Ovary (tissue), 9 donors: ENCODE results near the gene SCARF2. TPM values are rescaled to one million over a fixed set of nuclear protein-coding genes. Genes with fewer than 3 reads are reported as not detected.

ENCODE experiments used
- polyA plus RNA-seq, 2 donors: library from polyadenylated mRNA; stranded (reverse); fragments of 200-250 nt in 1 of 2; fragments of 350-450 nt in 1 of 2; fragmentation: Illumina TruSeq in 1 of 2; extraction: RNeasy Lipid Tissue Mini Kit (QIAGEN cat#74804) in 1 of 2; gene quantifications; one replicate each; pipeline ENCODE4 v1.2.3, GENCODE V29; 2013 to 2014
- small RNA-seq: library from RNA; depleted of rRNA; stranded (forward); fragments of <200 nt; gene quantifications from one replicate; pipeline ENCODE3, GENCODE V24; 2016
- total RNA-seq, 7 donors: library from RNA; depleted of rRNA in 2 of 7; stranded (reverse); fragments of >200 nt in 2 of 7; fragmentation: NEBNext Ultra II Directional in 3 of 7; extraction: Animal tissue kit (Norgen Biotek cat#: 25700) in 3 of 7; gene quantifications; one replicate each; pipeline versions ENCODE4 v1.1.0 to v1.2.4, GENCODE V29; 2016 to 2023
- donor health status: DM: no; HTN: no; CAD: no; lungs with moderate emphysema.
- donor health status: DM: no; HTN: no; CAD: no.
- donor health status: Bipolar disorder and iron deficiency.
- donor health status: DM: yes; HTN: yes; CAD: no.
- donor health status: DM: no; HTN: no; CAD: no.
- donor health status: DM: yes; HTN: yes; CAD: no.

Gene SCARF2
- total and polyA plus RNA-seq, 9 donors: 2.1 to 44.6 (median 19.9) TPM

Small RNA genes within 50 kb of the gene (small RNA-seq; reads per million reads assigned to genes)
- gene RF00019 (not detected), gene RN7SL812P (not detected), gene RNU6-225P (not detected), gene RNY1P9 (not detected)

Other genes starting within 250 kb of the SCARF2 start
- 1 to 10 TPM in 4 of 7 donors, under 1 TPM in 3; 0.48 to 8.2 (median 2.2) TPM for gene RTN4R, start 169.5 kb downstream of the SCARF2 start, total RNA-seq
- 1 to 10 TPM in 1 of 2 donors, not detected in 1; 1.5 TPM for gene RTN4R, start 169.5 kb downstream of the SCARF2 start, polyA plus RNA-seq
- 10 to 100 TPM; 36.4 to 69.5 (median 40.8) TPM for gene DGCR6L, start 117.8 kb downstream of the SCARF2 start, total RNA-seq
- gene DGCR6L, start 117.8 kb downstream of the SCARF2 start, polyA plus RNA-seq: 10 to 100 TPM in 1 of 2 donors, 1 to 10 TPM in 1; 1.9 to 64.7 TPM
- 10 to 100 TPM in 5 of 7 donors, 1 to 10 TPM in 2; 6.9 to 16.8 (median 12.8) TPM for gene ZNF74, start 43.7 kb downstream of the SCARF2 start, total RNA-seq
- 1 to 10 TPM; 6.1 to 7.4 TPM for gene ZNF74, start 43.7 kb downstream of the SCARF2 start, polyA plus RNA-seq
- 10 to 100 TPM; 24.6 to 42.9 (median 28.7) TPM for gene KLHL22, start 58.0 kb upstream of the SCARF2 start, total RNA-seq
- gene KLHL22, start 58.0 kb upstream of the SCARF2 start, polyA plus RNA-seq: 10 to 100 TPM; 26.9 to 30.7 TPM
- 10 to 100 TPM; 21.9 to 79.3 (median 69.5) TPM for gene MED15, start 69.8 kb upstream of the SCARF2 start, total RNA-seq
- gene MED15, start 69.8 kb upstream of the SCARF2 start, polyA plus RNA-seq: 10 to 100 TPM; 23.6 to 40.1 TPM